K562 (cell line): ENCODE measurements around the gene SLC41A3. TPM values are rescaled to one million over a fixed set of nuclear protein-coding genes. Genes with fewer than 3 reads are reported as not detected.

ENCODE experiments used
- ATAC-seq: fragments of 200-7000 bp; cut with Tn5 transposase; 3 replicates; pipeline ENCODE4 v1.9.1; 2020; ENCODE audit warnings: moderate library complexity
- BruUV-seq: library from RNA; stranded (reverse); fragments of 400-500 nt; replicated peaks from 2 replicates; lab custom pipeline; 2021; lab: Mats Ljungman, UMichigan
- CTCF ChIA-PET: fragments of 300-600 bp; formaldehyde crosslinking; extraction: SDS; loops from one replicate; lab custom pipeline; 2021; ENCODE audit warnings: low intra/inter-chr PET ratio; lab: Yijun Ruan, JAX
- POLR2A ChIA-PET: fragments of 300-600, 350-650 bp; sonication (Branson Sonifier 250); formaldehyde crosslinking; extraction: SDS; loops from one replicate; lab custom pipeline; 2021; ENCODE audit warnings: antibody characterized with exemption, inconsistent platforms; lab: Yijun Ruan, JAX
- DNase-seq, 4 experiments: peaks; one replicate each; pipeline versions ENCODE4 v3.0.0 to v3.0.0-alpha.2; 2011 to 2018; ENCODE audit warnings: low spot score in 3 of 4, mixed read lengths in 3 of 4; ENCODE audit errors: extremely low read depth in 1 of 4
- FAIRE-seq: peaks from 2 replicates; lab custom pipeline; 2011; peaks lifted over from hg19 to GRCh38; lab: Jason Lieb, UNC
- H2AFZ ChIP-seq: 2 replicates; pipeline ENCODE4 v1.6.0; 2011; ENCODE audit warnings: low read depth, low read length, control low read depth, inconsistent platforms
- H3K27ac ChIP-seq: fragments of 200-600 bp; 3 replicates; pipeline ENCODE4 v1.8.0; 2011; ENCODE audit warnings: low read depth, mild to moderate bottlenecking, control low read depth, inconsistent platforms, low read length, moderate library complexity, mixed read lengths; ENCODE audit errors: extremely low read depth
- H3K27me3 ChIP-seq, 2 experiments: fragments of 300-600 bp in 1 of 2; 2 replicates in 1 of 2; 3 replicates in 1 of 2; pipeline versions ENCODE4 v1.6.0 to v1.8.0; 2011; ENCODE audit warnings: inconsistent platforms in 2 of 2, low read length in 2 of 2, mild to moderate bottlenecking in 1 of 2, mixed read lengths in 1 of 2, moderate library complexity in 1 of 2; ENCODE audit not compliant: control insufficient read depth in 2 of 2, insufficient read depth in 2 of 2
- H3K36me3 ChIP-seq: fragments of 300-600 bp; 3 replicates; pipeline ENCODE4 v1.8.0; 2011; ENCODE audit warnings: mild to moderate bottlenecking, low read length, inconsistent platforms; ENCODE audit not compliant: control insufficient read depth, insufficient read depth
- H3K4me1 ChIP-seq, 2 experiments: fragments of 200-600 bp in 1 of 2; replicated peaks in 1 of 2; 2 replicates in 1 of 2; 3 replicates in 1 of 2; pipeline versions ENCODE4 v1.5.1 to v1.8.0; 2011; ENCODE audit warnings: inconsistent platforms in 2 of 2, low read length in 2 of 2, mild to moderate bottlenecking in 1 of 2, mixed read lengths in 1 of 2, moderate library complexity in 1 of 2; ENCODE audit not compliant: control insufficient read depth in 2 of 2, insufficient read depth in 2 of 2
- H3K4me2 ChIP-seq: 2 replicates; pipeline ENCODE4 v1.6.1; 2011; ENCODE audit warnings: low read length, control low read depth, inconsistent platforms, mixed read lengths; ENCODE audit not compliant: insufficient read depth
- H3K4me3 ChIP-seq: fragments of 200-600 bp; sonication (generic), shearing (Covaris generic); 2 replicates; pipeline ENCODE4 v1.5.1; 2016; ENCODE audit warnings: control low read depth, inconsistent platforms
- H3K79me2 ChIP-seq: fragments of 200-600 bp; 3 replicates; pipeline ENCODE4 v1.8.0; 2011; ENCODE audit warnings: low read length, inconsistent platforms; ENCODE audit not compliant: control insufficient read depth, insufficient read depth
- H3K9ac ChIP-seq, 2 experiments: 2 replicates each; pipeline versions ENCODE4 v1.6.0 to v1.6.1; 2011; ENCODE audit warnings: low read depth in 2 of 2, low read length in 2 of 2, control low read depth in 1 of 2, inconsistent platforms in 1 of 2, mild to moderate bottlenecking in 1 of 2, mixed read lengths in 1 of 2; ENCODE audit not compliant: insufficient read depth in 1 of 2
- H3K9me1 ChIP-seq: one replicate; pipeline ENCODE4 v1.6.0; 2011; ENCODE audit warnings: inconsistent platforms, mild to moderate bottlenecking, low read length, moderate library complexity; ENCODE audit not compliant: control insufficient read depth, insufficient read depth
- H3K9me3 ChIP-seq: replicated peaks from 2 replicates; pipeline ENCODE4 v1.5.1; 2011; ENCODE audit warnings: low read depth, low read length, inconsistent platforms; ENCODE audit not compliant: control insufficient read depth, insufficient read depth
- H4K20me1 ChIP-seq: replicated peaks from 2 replicates; pipeline ENCODE4 v1.6.1; 2011; ENCODE audit warnings: low read length, inconsistent platforms, mixed read lengths; ENCODE audit not compliant: control insufficient read depth, insufficient read depth
- RBM25 ChIP-seq: fragments of 200-400 bp; formaldehyde crosslinking; IDR thresholded peaks from 2 replicates; pipeline ENCODE4 v1.6.1; 2018; ENCODE audit warnings: low read length, low read depth, moderate library complexity; ENCODE audit not compliant: severe bottlenecking
- ZNF354B ChIP-seq: fragments of 250-450 bp; sonication (Bioruptor Pico); IDR thresholded peaks from 2 replicates; pipeline ENCODE4 v1.4.0; 2020
- ZNF431 ChIP-seq: sonication (generic); formaldehyde crosslinking; IDR thresholded peaks from 2 replicates; pipeline ENCODE4 v1.8.0; 2022; ENCODE audit warnings: mild to moderate bottlenecking, missing genetic modification reagents
- WGBS: fragments of 100-300 bp; shearing (Covaris generic); methylation state at CpG from one replicate; pipeline ENCODE4 v1.1.6; 2016; ENCODE audit warnings: low coverage, mixed read lengths; ENCODE audit not compliant: insufficient coverage; ENCODE audit errors: missing lambda C conversion rate; 5-methylcytosine and 5-hydroxymethylcytosine counted together
- in situ Hi-C: fragments of 300-500 bp; cut with MboI; formaldehyde crosslinking; loops from 4 replicates; pipeline ENCODE4 v1.15.0; 2018; ENCODE audit warnings: inconsistent platforms, mixed read lengths
- intact Hi-C: fragments of 100-400 bp; cut with micrococcal nuclease; formaldehyde crosslinking; loops from 2 replicates; pipeline ENCODE4 v1.14.2; 2022
- polyA plus RNA-seq, 8 experiments: library from polyadenylated mRNA; depleted of rRNA in 4 of 8; stranded (reverse) in 5 of 8; unstranded in 3 of 8; fragments of >200 nt; fragmentation: Nextera tagmentation in 2 of 8; fragmentation: Illumina TruSeq in 1 of 8; extraction: Ambion mirVana in 2 of 8; extraction: Trizol in 1 of 8; gene quantifications; 2 replicates each; pipeline versions ENCODE4 v1.2.1 to v1.2.3, GENCODE V29; 2011 to 2014; ENCODE audit warnings: inconsistent platforms in 1 of 8, missing spikeins in 1 of 8
- total RNA-seq, 7 experiments: library from RNA; depleted of rRNA in 6 of 7; stranded (reverse); fragments of >200 nt in 6 of 7; fragmentation: Illumina TruSeq in 2 of 7; extraction: Trizol in 2 of 7; gene quantifications; 2 replicates each; pipeline versions ENCODE4 v1.2.1 to v1.2.3, GENCODE V29; 2011 to 2021; ENCODE audit warnings: low replicate concordance in 1 of 7

The SLC41A3 gene
- total and polyA plus RNA-seq, 9 of the 15 experiments (the other 6 are each of a cell fraction or from before 2014, with no cell fraction given), result 4.1 to 20.7 (median 11.2) TPM

DNA sequence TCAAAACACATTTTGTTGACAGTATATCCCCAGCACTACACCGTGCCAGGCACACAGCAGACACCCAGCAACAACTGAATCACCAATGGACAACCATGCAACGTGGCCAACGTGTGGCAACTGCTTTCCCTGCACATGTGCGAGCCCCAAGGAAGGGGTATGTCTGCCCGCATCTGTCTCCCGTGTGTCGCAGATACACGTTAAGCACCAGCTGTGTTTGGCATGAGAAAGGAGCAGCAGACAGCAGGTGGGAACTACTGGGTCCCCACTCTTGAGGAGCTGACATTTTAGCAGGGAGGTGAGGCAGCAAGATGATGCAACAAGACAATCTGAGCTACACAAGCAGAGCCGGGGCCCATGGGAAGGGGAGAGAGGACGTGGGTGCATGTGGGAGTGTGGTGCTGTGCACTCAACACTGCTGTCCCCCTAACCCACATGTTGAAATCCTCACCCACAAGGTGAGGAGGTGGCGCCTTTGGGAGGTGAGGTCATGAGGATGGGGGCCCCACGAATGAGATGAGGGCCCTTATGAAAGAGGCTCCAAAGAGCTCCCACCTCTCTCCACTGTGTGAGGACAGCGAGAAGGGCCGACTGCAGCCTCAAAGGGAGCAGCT is 58.7 kb downstream of the SLC41A3 start:
- no peaks in the 10 kb centered on the region for H3K9me3 ChIP-seq
- no peaks in the 10 kb centered on the region for H3K36me3 ChIP-seq
- POLR2A ChIA-PET, result no interaction called here
- H3K79me2 ChIP-seq, result no peaks in the 10 kb centered on the region
- no peak overlapping the region for H3K4me2 ChIP-seq
- H3K27ac ChIP-seq, result no peak overlapping the region
- H3K4me3 ChIP-seq, result no peak overlapping the region
- in situ Hi-C loops (no loop called here), intact Hi-C loops (no loop called here)
- DNase-seq (no peak), ATAC-seq (no peak), FAIRE-seq (no peak)
- no TSS peak for BruUV-seq
- no peaks in the 10 kb centered on the region for H3K9me1 ChIP-seq
- no peaks in the 10 kb centered on the region for H4K20me1 ChIP-seq
- TF ChIP-seq ZNF431 (CRISPR knock-in tag), result no peak
- no peak overlapping the region for H2AFZ ChIP-seq
- CTCF ChIA-PET, result no interaction called here
- H3K4me1 ChIP-seq, result no peaks in the 10 kb centered on the region
- no peak overlapping the region for H3K9ac ChIP-seq
- WGBS, result 51% methylated on average over 14 of the region's 14 CpGs
- no peaks in the 10 kb centered on the region for H3K27me3 ChIP-seq

DNA sequence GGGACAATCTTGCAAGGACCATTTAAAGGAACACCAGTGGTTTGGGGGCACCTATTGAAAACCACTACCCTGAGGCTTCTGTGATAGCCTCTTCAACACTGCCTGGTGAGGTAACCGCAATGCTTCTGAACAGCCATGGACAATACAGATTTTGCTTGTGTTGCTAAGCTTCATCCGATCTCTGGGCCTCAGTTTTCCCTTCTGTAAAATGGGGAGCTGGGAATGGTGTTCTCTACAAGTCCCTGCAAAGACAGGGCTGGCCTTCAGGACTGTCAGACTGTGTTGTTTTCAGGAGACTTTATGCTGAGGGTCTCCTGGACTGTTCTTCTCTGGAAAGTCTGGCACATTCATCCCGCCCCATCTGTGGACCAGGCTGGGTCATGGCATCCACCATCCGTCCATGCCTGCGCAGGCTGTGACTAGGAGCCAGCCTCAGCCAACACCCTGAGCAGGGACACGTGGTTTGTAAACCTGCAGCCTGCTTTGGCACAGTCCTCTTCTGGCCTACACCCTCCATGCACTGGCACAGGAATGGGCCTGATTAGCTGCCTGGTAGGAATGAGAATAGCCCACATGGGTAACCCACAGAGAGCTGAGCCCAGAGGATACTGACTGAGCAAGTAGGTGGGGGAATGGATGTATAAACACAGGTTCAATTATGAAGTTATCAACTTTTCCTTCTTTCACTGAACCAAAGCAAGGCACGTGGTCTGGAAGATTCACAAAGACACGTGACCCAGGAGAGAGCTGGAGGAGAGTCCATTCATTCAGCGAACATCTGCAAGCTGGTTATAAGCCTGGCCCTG is 59.7 kb downstream of the SLC41A3 start:
- TF ChIP-seq ZNF354B (CRISPR knock-in tag), result no peak
- peak; percentile 56 for TF ChIP-seq RBM25
- TF ChIP-seq, all 486 proteins: peak for 1
- DNase-seq, result no peak
- H3K9ac ChIP-seq, result 0 out of 4 replicates have a peak overlapping the region, but pooled peaks of 1 of the 2 experiments have one; percentile 17
- no peaks in the 10 kb centered on the region for H3K9me1 ChIP-seq
- no peaks in the 10 kb centered on the region for H3K9me3 ChIP-seq
- no peak overlapping the region for H3K4me2 ChIP-seq
- H4K20me1 ChIP-seq, result no peaks in the 10 kb centered on the region
- H3K27ac ChIP-seq, result no peak overlapping the region
- ChIA-PET POLR2A (interaction anchor here (0.6 kb wide), 2 partner anchors 179 to 390 kb away, joined by 3 read pairs; no protein-coding TSS in a partner anchor), CTCF (no interaction called here)
- no peaks in the 10 kb centered on the region for H3K27me3 ChIP-seq
- BruUV-seq, result no TSS peak
- no peak overlapping the region for H3K4me3 ChIP-seq
- H3K4me1 ChIP-seq, result no peaks in the 10 kb centered on the region
- no peak overlapping the region for H2AFZ ChIP-seq
- no peak for FAIRE-seq
- WGBS, result 62% methylated on average over 7 of the region's 9 CpGs
- no peak for ATAC-seq
- H3K36me3 ChIP-seq, result no peaks in the 10 kb centered on the region
- no peaks in the 10 kb centered on the region for H3K79me2 ChIP-seq
- intact Hi-C loops, result no loop called here
- in situ Hi-C loops, result no loop called here
